HFF-Myc (cell line): ENCODE data around the gene TIMP3.

ENCODE experiments used
- DNase-seq: peaks from one replicate; pipeline ENCODE4 v3.0.0-alpha.2; 2011; ENCODE audit warnings: low read depth; ENCODE audit errors: extremely low read depth
- H3K4me3 ChIP-seq: replicated peaks from 2 replicates; pipeline ENCODE4 v1.5.1; 2011; ENCODE audit warnings: low read depth, mild to moderate bottlenecking, control low read depth, low read length
- TF ChIP-seq, protein P1 (sequence below): IDR thresholded peaks from 2 replicates; pipeline ENCODE4 v1.5.1; 2012; ENCODE audit warnings: mild to moderate bottlenecking, low read depth, low read length, control low read depth; ENCODE audit errors: missing control alignments

Gene TIMP3

DNA sequence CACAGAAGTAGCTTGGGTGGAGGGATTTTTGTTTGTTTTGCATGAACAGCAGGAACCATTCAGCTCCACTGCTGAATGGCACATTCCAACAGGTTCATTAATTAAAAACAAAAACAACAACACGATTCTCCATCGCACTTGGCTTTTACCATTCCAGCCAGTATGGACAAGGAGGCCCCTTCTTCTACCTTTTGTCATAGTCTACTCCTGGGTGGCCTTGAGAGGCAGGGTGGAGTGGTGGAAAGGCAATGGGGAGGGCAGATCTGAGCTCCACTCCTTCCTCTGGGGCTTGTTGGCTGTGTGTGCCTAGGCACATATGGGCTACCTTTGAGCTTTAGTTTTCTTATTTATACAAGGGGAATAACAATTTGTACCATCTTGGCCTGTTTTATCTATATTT, 4.8 kb downstream of the TIMP3 start:
- TF ChIP-seq, protein P1, sequence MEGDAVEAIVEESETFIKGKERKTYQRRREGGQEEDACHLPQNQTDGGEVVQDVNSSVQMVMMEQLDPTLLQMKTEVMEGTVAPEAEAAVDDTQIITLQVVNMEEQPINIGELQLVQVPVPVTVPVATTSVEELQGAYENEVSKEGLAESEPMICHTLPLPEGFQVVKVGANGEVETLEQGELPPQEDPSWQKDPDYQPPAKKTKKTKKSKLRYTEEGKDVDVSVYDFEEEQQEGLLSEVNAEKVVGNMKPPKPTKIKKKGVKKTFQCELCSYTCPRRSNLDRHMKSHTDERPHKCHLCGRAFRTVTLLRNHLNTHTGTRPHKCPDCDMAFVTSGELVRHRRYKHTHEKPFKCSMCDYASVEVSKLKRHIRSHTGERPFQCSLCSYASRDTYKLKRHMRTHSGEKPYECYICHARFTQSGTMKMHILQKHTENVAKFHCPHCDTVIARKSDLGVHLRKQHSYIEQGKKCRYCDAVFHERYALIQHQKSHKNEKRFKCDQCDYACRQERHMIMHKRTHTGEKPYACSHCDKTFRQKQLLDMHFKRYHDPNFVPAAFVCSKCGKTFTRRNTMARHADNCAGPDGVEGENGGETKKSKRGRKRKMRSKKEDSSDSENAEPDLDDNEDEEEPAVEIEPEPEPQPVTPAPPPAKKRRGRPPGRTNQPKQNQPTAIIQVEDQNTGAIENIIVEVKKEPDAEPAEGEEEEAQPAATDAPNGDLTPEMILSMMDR = no peak
- DNase-seq = no peak
- H3K4me3 ChIP-seq = no peak overlapping the region

- no peak overlapping the region for H3K4me3 ChIP-seq
- no peak for DNase-seq
- TF ChIP-seq, protein P1 = no peak
Measured at GRCh38 chr22:32808038-32808445, 6.5 kb downstream of the TIMP3 start.

DNA sequence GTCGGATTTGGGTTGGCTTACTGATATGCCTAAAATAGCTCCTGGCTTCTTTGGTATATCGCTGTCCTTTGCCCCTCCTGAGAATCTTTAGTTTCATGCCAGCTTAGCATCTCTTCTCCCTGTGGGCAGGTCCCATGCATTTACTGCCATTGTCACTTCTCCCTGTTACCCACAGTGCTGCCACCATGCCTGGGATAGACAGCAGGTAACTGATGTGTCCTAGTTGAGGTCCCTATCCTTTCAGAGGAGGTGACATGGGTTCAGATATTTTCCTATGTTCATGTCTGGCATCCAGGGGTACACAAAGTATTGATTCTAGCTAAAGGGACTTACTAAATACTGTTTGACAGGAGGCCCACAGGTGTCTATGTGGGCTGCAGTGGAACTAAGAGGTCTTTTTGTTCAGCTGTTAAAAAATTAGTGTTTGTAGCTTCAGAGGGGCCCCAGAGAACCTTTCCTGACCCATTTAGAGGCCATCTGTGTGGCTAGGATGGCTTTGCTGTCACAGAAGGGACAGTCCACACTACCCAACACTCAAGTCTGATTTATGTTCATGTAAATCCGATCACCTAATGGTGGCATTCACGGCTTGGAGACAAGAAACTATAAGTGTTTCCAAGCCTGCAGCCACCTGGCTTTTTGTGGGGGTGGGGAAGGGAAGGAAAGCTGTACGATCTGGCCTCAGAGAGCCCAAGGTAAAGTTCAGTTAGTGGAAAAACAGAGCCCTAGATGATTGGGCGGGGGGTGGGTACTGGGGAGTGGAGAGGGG, 8.5 kb downstream of the TIMP3 start:
- no peak for DNase-seq
- TF ChIP-seq, protein P1 = no peak
- no peak overlapping the region for H3K4me3 ChIP-seq

GRCh38 chr22:32810555-32811133, 9.1 kb downstream of the TIMP3 start:
- TF ChIP-seq, protein P1 = no peak
- no peak overlapping the region for H3K4me3 ChIP-seq
- DNase-seq = no peak

DNA sequence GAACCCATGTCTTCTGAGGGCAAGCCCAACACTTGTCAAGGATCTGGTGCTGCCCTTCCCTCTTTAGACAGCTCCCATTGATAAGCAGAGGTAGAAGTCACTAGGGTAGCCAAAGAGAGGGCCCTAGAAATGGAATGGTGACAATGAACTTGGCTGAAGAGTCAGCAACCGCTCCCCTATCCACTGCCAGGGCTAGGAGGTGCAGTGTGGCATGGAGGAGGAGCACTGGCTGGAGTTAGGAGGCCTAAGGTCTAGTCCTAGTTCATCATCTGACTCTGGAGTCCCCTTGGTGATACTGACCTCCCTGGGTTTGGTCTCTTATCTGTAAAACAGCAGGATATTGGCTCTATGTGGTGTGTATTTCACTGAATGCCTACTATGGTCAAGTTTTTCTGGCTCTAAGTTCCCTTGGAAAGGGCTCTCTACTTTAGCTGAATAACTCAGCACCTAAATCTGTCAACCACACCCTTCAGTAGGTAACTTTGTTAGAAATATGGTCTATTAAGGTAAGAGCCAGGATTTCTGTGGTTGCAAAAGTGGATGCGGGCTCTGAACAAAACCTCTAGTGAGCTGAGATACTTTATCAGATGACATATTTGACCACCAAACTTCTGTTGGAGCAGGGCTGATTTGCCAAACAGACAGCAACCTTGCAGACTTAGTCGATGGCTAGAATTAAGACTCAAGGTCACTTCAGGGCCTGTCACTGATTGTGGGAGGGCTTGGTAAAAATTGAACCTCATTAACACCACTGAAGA, 10.5 kb downstream of the TIMP3 start:
- TF ChIP-seq, protein P1 = no peak
- no peak for DNase-seq

DNA sequence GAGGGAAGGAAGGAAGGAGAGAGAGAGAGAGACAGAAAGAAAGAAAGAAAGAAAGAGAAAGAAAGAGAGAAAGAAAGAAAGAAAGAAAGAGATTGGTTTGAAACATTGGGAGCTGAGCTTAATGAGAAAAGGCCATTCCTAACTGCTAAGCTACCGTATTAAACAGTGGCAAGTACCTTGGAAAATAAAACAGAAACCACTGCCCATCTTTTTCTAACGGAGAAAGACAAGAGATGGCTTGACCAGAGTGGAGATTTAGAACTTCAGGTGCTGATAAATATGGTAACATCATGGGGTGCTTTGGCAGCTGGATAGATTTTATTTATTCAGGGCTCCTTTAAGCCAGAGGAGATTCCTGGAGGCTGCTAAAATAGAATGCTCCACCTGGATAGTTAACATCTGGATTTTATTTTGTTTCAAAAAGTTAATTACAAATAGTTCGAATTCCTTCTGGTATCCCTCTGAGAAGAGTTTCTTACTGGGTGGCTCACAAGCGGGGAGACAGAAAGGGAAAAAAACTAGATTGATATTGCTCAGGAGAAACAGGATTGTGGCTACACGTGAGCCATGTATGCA, 12.9 kb downstream of the TIMP3 start:
- H3K4me3 ChIP-seq = no peak overlapping the region
- TF ChIP-seq, protein P1 = no peak
- no peak for DNase-seq

More for the DNA sequence above, 10.5 kb downstream of the TIMP3 start:
- no peak overlapping the region for H3K4me3 ChIP-seq
